ENCODE measurements around the gene SULF2.

DNA sequence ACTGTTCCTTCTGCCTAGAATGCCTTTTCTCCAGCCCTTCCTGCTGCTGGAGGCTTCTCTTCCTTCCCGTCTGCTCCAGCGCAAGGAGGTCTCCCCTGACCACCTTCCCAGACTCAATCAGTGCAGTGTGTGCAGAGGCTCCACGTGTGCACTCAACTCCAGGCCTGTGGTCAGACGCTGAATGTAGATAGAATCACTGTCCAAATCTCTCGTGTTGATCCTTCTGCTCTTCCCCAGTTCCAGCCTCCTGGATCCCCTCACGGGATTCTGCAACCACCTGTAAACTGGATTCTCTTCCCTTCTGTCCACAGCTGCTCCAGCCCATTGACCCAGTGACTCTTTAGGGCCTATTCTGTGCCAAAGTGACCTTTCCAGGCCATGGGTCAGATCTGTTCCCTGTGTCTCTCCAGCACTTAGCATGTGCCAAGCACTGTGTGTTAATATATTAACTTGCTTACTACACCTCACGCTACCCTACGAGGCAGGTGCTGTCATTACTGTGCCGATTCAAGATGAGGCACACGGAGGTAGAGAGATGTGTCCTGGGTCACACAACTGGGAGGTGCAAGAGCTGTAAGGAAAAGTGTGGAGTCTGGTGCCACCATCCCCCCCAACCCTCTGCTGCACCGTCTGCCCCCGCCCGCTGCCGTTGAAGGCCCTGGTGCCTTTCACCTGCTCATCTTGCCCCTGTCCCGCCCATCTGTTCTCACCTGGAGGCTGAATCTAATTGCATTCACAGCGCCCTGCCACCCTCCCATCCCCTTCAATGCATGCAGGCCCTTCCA lies 112.2 kb downstream of the SULF2 start:
- no peak for TF ChIP-seq POLR2A (IDR thresholded peaks at IDR 0.05)
- TF ChIP-seq, protein P1, sequence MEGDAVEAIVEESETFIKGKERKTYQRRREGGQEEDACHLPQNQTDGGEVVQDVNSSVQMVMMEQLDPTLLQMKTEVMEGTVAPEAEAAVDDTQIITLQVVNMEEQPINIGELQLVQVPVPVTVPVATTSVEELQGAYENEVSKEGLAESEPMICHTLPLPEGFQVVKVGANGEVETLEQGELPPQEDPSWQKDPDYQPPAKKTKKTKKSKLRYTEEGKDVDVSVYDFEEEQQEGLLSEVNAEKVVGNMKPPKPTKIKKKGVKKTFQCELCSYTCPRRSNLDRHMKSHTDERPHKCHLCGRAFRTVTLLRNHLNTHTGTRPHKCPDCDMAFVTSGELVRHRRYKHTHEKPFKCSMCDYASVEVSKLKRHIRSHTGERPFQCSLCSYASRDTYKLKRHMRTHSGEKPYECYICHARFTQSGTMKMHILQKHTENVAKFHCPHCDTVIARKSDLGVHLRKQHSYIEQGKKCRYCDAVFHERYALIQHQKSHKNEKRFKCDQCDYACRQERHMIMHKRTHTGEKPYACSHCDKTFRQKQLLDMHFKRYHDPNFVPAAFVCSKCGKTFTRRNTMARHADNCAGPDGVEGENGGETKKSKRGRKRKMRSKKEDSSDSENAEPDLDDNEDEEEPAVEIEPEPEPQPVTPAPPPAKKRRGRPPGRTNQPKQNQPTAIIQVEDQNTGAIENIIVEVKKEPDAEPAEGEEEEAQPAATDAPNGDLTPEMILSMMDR (IDR thresholded peaks at IDR 0.05): no peak
